HepG2 (cell line): Measurements from ENCODE around the gene KDM7A. TPM values are rescaled to one million over a fixed set of nuclear protein-coding genes. Genes with fewer than 3 reads are reported as not detected.

Experiments
- ATRX ChIP-seq: sonication (generic); formaldehyde crosslinking; IDR thresholded peaks from 2 replicates; pipeline ENCODE4 v1.4.0; 2020; ENCODE audit warnings: missing genetic modification reagents, borderline replicate concordance
- BRD4 ChIP-seq: sonication (generic); formaldehyde crosslinking; IDR thresholded peaks from 2 replicates; pipeline ENCODE4 v1.4.0; 2020; ENCODE audit warnings: missing genetic modification reagents
- DR1 ChIP-seq: sonication (generic); formaldehyde crosslinking; IDR thresholded peaks from 2 replicates; pipeline ENCODE4 v1.8.0; 2021; ENCODE audit warnings: mild to moderate bottlenecking, missing genetic modification reagents, inconsistent platforms
- FLYWCH1 ChIP-seq: sonication (generic); formaldehyde crosslinking; IDR thresholded peaks from 2 replicates; pipeline ENCODE4 v1.8.1; 2023; ENCODE audit warnings: mild to moderate bottlenecking, missing genetic modification reagents
- FUBP1 ChIP-seq: sonication (generic); formaldehyde crosslinking; IDR thresholded peaks from 2 replicates; pipeline ENCODE4 v1.5.1; 2020; ENCODE audit warnings: missing genetic modification reagents, mild to moderate bottlenecking, borderline replicate concordance
- GPN1 ChIP-seq: sonication (generic); formaldehyde crosslinking; IDR thresholded peaks from 2 replicates; pipeline ENCODE4 v1.5.1; 2020; ENCODE audit warnings: missing genetic modification reagents, borderline replicate concordance
- JUND ChIP-seq: sonication (generic); formaldehyde crosslinking; IDR thresholded peaks from 2 replicates; pipeline ENCODE4 v1.8.0; 2022; ENCODE audit warnings: mild to moderate bottlenecking, missing genetic modification reagents
- MBNL3 ChIP-seq: fragments of 250-450 bp; sonication (Bioruptor Pico); conservative IDR thresholded peaks from 2 replicates; pipeline ENCODE4 v1.8.0; 2022; ENCODE audit warnings: mild to moderate bottlenecking, inconsistent platforms
- MZF1 ChIP-seq: sonication (generic); formaldehyde crosslinking; IDR thresholded peaks from 2 replicates; pipeline ENCODE4 v1.8.1; 2023; ENCODE audit warnings: mild to moderate bottlenecking, missing genetic modification reagents, borderline replicate concordance
- NR2F6 ChIP-seq, 2 experiments: IDR thresholded peaks; 2 replicates each; pipeline ENCODE4 v1.6.1; 2016; ENCODE audit warnings: antibody characterized with exemption in 1 of 2, mild to moderate bottlenecking in 1 of 2
- NRL ChIP-seq: sonication (generic); formaldehyde crosslinking; IDR thresholded peaks from 2 replicates; pipeline ENCODE4 v1.5.0; 2020; ENCODE audit warnings: missing genetic modification reagents, mild to moderate bottlenecking, moderate library complexity, borderline replicate concordance
- RBAK ChIP-seq: sonication (generic); formaldehyde crosslinking; IDR thresholded peaks from 2 replicates; pipeline ENCODE4 v1.5.1; 2020; ENCODE audit warnings: mild to moderate bottlenecking, missing genetic modification reagents
- RFX1 ChIP-seq: fragments of 450-650 bp; IDR thresholded peaks from 2 replicates; pipeline ENCODE4 v1.6.1; 2017
- SIX1 ChIP-seq: sonication (generic); formaldehyde crosslinking; IDR thresholded peaks from 2 replicates; pipeline ENCODE4 v1.4.0; 2020; ENCODE audit warnings: missing genetic modification reagents, borderline replicate concordance
- STAG1 ChIP-seq: sonication (generic); formaldehyde crosslinking; IDR thresholded peaks from 2 replicates; pipeline ENCODE4 v1.4.0; 2020; ENCODE audit warnings: missing genetic modification reagents
- TCF7 ChIP-seq: sonication (generic); IDR thresholded peaks from 2 replicates; pipeline ENCODE4 v1.6.1; 2016; ENCODE audit warnings: antibody characterized with exemption, low read depth
- TEAD3 ChIP-seq: optimal IDR thresholded peaks from 2 replicates; pipeline ENCODE3; 2016; ENCODE audit warnings: borderline replicate concordance
- ZBTB1 ChIP-seq: sonication (generic); formaldehyde crosslinking; IDR thresholded peaks from 2 replicates; pipeline ENCODE4 v1.4.0; 2020; ENCODE audit warnings: missing genetic modification reagents, borderline replicate concordance
- ZBTB8A ChIP-seq: sonication (generic); formaldehyde crosslinking; IDR thresholded peaks from 2 replicates; pipeline ENCODE4 v1.4.0; 2020; ENCODE audit warnings: mild to moderate bottlenecking, low read depth, missing genetic modification reagents, borderline replicate concordance
- ZMYM2 ChIP-seq: sonication (generic); formaldehyde crosslinking; IDR thresholded peaks from 2 replicates; pipeline ENCODE4 v1.8.0; 2022; ENCODE audit warnings: mild to moderate bottlenecking, missing genetic modification reagents
- ZNF138 ChIP-seq: sonication (generic); formaldehyde crosslinking; IDR thresholded peaks from 2 replicates; pipeline ENCODE4 v1.5.0; 2020; ENCODE audit warnings: mild to moderate bottlenecking, low read depth, missing genetic modification reagents
- ZNF260 ChIP-seq: sonication (generic); formaldehyde crosslinking; IDR thresholded peaks from 2 replicates; pipeline ENCODE4 v1.4.0; 2020; ENCODE audit warnings: missing genetic modification reagents, low read depth, mild to moderate bottlenecking, borderline replicate concordance
- ZNF276 ChIP-seq: sonication (generic); formaldehyde crosslinking; IDR thresholded peaks from 2 replicates; pipeline ENCODE4 v1.4.0; 2020; ENCODE audit warnings: mild to moderate bottlenecking, low read depth, missing genetic modification reagents
- ZNF562 ChIP-seq: sonication (generic); formaldehyde crosslinking; IDR thresholded peaks from 2 replicates; pipeline ENCODE4 v1.8.0; 2022; ENCODE audit warnings: missing genetic modification reagents, borderline replicate concordance
- ZNF598 ChIP-seq: sonication (generic); formaldehyde crosslinking; IDR thresholded peaks from 2 replicates; pipeline ENCODE4 v1.5.1; 2020; ENCODE audit warnings: mild to moderate bottlenecking, missing genetic modification reagents, borderline replicate concordance
- ZNF747 ChIP-seq: sonication (generic); formaldehyde crosslinking; IDR thresholded peaks from 2 replicates; pipeline ENCODE4 v1.8.1; 2023; ENCODE audit warnings: missing genetic modification reagents, mild to moderate bottlenecking, borderline replicate concordance
- polyA plus RNA-seq, 8 experiments: library from polyadenylated mRNA; depleted of rRNA in 3 of 8; stranded (reverse) in 7 of 8; unstranded in 1 of 8; fragments of >200 nt; fragmentation: Illumina TruSeq in 4 of 8; extraction: Trizol in 4 of 8; gene quantifications; 2 replicates each; pipeline versions ENCODE4 v1.2.1 to v1.2.3, GENCODE V29; 2011 to 2016; ENCODE audit warnings: low read depth in 4 of 8, missing spikeins in 1 of 8, mixed read lengths in 1 of 8; ENCODE audit not compliant: insufficient read depth in 1 of 8
- total RNA-seq, 5 experiments: library from RNA; depleted of rRNA; stranded (reverse); fragments of >200 nt; fragmentation: Illumina TruSeq; extraction: Trizol; gene quantifications; 2 replicates each; pipeline ENCODE4 v1.2.3, GENCODE V29; 2016; ENCODE audit warnings: low read depth in 1 of 5
- TF ChIP-seq, protein P1 (sequence below): sonication (generic); formaldehyde crosslinking; IDR thresholded peaks from 2 replicates; pipeline ENCODE4 v1.5.1; 2020; ENCODE audit warnings: missing genetic modification reagents, mild to moderate bottlenecking, borderline replicate concordance

KDM7A gene
- total and polyA plus RNA-seq, 2 of the 13 experiments (the other 11 are each of a cell fraction or from before 2014, with no cell fraction given): 10.8 to 16.8 TPM

DNA sequence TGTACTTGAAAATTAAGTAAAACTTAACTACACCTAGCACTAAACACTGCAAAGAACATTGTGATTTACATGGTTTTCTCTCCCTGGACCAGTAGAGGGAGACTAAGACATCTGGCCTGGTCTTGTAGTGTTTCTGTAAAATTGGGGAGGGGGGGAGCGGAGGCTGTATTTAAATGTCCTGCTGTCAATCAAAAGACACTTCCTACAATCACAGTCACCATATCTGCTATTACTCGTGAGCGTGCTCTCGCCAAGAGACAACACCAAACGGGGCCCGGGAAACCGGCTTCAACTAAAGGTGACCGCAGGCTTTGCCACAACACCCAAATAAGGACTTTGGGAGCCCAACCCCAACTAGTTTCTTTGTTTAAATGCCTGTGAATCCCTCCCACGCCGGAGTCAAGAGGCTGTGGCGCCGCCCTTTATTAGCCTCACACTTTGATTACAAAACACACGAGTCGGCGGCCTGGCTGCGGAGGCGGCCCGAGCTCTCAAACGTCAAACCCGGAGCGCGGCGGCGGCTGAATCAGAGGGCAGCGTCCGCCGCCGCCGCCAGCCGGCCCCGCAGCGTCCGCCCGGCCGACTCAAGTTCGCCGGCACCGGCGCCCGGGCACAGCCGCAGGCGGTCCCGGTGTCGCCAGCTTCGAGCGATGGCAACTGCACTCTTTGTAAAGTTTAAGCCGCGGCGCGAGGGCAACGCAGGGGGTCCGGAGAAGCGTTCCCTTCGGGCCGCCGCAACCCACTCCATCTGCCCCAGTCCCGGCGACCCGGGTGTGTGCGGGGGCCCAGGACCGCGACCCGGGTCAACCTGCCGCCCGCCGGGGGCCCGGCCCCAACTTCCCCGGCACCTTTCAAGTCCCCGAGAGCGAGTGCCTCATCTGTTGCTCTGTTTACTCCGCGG is 1.3 kb downstream of the KDM7A start (continued):
- TF ChIP-seq ZNF276: no peak
- TF ChIP-seq ZNF138 (CRISPR knock-in tag): no peak
- TF ChIP-seq TEAD3 (CRISPR knock-in tag): no peak
- no peak for TF ChIP-seq ZNF562 (CRISPR knock-in tag)
- TF ChIP-seq NR2F6 (IDR thresholded peaks at IDR 0.05): no peak; the same call in 1 of the 2 replicates
- no peak; the same call in 1 of the 2 replicates for TF ChIP-seq NR2F6 (CRISPR knock-in tag; IDR thresholded peaks at IDR 0.05)
- no peak for TF ChIP-seq DR1 (CRISPR knock-in tag)
- TF ChIP-seq, protein P1, sequence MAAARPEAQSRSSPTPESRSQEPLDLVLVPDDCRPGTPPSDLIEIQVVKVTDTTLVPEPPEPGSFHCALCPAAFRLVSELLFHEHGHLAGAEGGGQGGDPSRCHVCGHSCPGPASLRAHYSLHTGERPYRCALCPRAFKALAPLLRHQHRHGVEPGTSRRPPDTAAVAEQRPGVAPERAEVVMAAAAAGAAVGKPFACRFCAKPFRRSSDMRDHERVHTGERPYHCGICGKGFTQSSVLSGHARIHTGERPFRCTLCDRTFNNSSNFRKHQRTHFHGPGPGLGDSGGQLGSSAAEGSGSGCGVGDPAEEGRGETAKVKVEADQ (CRISPR knock-in tag): no peak; the same call in 1 of the 2 replicates
- TF ChIP-seq NRL (CRISPR knock-in tag): no peak
- TF ChIP-seq FUBP1 (CRISPR knock-in tag): no peak
- no peak for TF ChIP-seq FLYWCH1 (CRISPR knock-in tag)
- 0 out of 2 replicates have a peak, but pooled peaks have one; percentile 30 for TF ChIP-seq BRD4 (CRISPR knock-in tag)
- TF ChIP-seq TCF7: peak; percentile 57
- no peak for TF ChIP-seq ZNF260 (CRISPR knock-in tag)
- TF ChIP-seq SIX1 (CRISPR knock-in tag): no peak
- no peak for TF ChIP-seq MZF1 (CRISPR knock-in tag)
- no peak for TF ChIP-seq ZBTB1
- TF ChIP-seq ZNF747 (CRISPR knock-in tag): no peak
- 0 out of 2 replicates have a peak, but pooled peaks have one; percentile 23 for TF ChIP-seq ZMYM2 (CRISPR knock-in tag)
- no peak for TF ChIP-seq ZBTB8A (CRISPR knock-in tag)
- no peak for TF ChIP-seq GPN1 (CRISPR knock-in tag)
- no peak for TF ChIP-seq RFX1
- TF ChIP-seq ZNF598 (CRISPR knock-in tag): no peak
- TF ChIP-seq MBNL3: no peak
- no peak for TF ChIP-seq JUND
- TF ChIP-seq ATRX (CRISPR knock-in tag): no peak
- no peak for TF ChIP-seq RBAK (CRISPR knock-in tag)
- peak; percentile 75 for TF ChIP-seq STAG1 (CRISPR knock-in tag)
